GM18909 (cell line): Measurements from ENCODE around the gene SORCS3.

Experiments used
- ATAC-seq: cut with Tn5 transposase; IDR thresholded peaks from one replicate; pipeline ENCODE4 v1.9.1; 2021; ENCODE audit warnings: mild to moderate bottlenecking; ENCODE audit not compliant: unreplicated experiment, poor library complexity

Gene SORCS3

DNA sequence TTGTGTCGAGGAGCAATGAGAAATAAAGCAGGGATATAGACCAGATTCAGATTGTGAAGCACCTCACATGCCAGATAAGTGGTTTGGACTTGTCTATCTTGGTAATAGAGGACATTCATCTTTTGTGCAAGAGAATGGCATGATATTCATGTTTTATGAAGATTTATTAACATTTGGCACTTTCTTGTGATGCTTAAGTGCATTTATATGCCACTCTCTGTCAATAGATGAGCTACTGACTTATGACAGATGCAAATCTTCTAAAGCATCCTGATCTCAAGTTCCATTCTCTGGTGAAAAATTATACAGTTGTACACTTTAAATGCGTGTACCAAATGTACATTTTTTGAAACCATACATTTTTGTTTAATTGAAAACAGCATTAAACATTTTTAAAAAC, 415.3 kb downstream of the SORCS3 start:
- ATAC-seq: no peak

- no peak for ATAC-seq
Observed at GRCh38 chr10:105062951-105063350, 421.9 kb downstream of the SORCS3 start.

- ATAC-seq: no peak
Observed at GRCh38 chr10:105063796-105064195, 422.7 kb downstream of the SORCS3 start.

- no peak for ATAC-seq
Observed at GRCh38 chr10:105068497-105068896, 427.4 kb downstream of the SORCS3 start.

- no peak for ATAC-seq
Observed at GRCh38 chr10:105070249-105070648, 429.2 kb downstream of the SORCS3 start.

DNA sequence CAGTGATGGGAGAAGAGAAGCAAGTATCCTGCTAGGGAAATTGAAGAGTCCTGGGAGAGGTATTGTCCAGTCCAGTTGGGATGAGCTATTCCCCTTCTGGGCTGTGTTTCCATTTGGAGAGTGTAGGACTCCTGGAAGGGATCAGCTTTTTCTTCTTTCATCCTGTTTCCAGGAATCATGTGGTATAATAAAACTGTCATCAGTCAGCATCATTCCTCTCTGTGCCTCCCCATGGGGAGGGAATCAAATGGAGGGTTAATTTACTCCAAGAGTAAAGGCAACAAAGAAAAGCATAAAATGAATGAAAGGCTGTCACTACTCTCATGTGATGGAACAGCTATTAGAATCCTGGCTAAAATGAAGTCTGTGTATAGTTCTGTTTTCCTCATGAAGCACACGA, 429.9 kb downstream of the SORCS3 start:
- no peak for ATAC-seq

- no peak for ATAC-seq
Observed at GRCh38 chr10:105071980-105072379, 430.9 kb downstream of the SORCS3 start.

GRCh38 chr10:105073999-105074398, 432.9 kb downstream of the SORCS3 start:
- no peak for ATAC-seq

- ATAC-seq: no peak
Observed at GRCh38 chr10:105075031-105075430, 433.9 kb downstream of the SORCS3 start.

- ATAC-seq: no peak
Observed at GRCh38 chr10:105085980-105086379, 444.9 kb downstream of the SORCS3 start.

DNA sequence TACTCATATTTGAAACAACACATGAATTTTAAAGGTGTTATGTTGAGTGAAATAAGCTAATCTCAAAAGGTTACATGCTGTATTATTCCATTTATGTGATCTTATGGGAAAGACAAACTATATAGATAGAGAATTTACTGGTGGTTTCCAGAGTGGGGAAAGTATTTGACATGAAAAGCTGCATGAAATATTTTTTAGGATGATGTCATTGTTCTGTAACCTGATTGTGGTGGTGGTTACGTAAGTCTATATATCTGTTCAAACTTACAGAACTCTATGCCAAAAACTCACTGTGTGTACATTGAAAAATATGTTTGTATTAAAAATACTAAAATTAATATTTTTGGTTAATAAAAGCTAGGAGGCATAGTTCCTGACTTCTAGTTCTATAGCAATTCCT, 453.0 kb downstream of the SORCS3 start:
- ATAC-seq: no peak

GRCh38 chr10:105096316-105096715, 455.2 kb downstream of the SORCS3 start:
- ATAC-seq: no peak

DNA sequence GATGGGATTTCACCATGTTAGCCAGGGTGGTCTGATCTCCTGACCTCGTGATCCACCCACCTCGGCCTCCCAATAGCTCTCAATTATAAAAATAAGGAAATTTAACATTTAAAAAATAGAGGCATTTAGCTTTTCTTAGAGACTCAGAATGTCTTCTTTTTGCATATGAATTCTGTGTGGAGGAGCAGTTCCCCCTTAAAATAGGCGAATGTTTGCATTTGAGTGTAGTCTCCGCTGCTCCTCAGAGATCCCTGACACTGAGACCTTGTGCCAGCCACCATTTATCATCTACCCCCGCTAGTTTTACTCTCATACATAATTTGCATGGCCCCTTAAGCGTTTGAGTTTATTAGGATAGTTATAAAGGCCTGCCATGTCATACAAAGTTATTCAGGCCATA, 461.9 kb downstream of the SORCS3 start:
- no peak for ATAC-seq

DNA sequence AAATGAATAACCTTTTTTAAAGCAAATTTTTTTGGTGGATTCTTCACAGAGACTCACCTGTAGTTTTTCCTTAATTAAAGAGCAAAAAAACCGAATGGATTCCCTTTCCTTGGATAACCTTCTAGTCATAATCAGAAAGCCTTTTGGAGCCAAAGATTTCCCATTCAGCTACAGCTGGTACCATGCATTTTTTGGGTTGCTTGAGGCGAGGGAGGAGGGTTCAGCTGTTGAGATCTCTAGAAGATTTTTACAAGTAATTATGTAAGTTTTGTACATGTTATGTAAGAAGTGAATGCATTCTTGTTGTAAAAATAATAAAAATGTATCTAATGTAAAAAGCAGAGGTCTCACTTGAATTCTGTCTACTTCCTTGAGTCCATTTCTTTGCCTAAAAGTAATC, 463.2 kb downstream of the SORCS3 start:
- no peak for ATAC-seq

DNA sequence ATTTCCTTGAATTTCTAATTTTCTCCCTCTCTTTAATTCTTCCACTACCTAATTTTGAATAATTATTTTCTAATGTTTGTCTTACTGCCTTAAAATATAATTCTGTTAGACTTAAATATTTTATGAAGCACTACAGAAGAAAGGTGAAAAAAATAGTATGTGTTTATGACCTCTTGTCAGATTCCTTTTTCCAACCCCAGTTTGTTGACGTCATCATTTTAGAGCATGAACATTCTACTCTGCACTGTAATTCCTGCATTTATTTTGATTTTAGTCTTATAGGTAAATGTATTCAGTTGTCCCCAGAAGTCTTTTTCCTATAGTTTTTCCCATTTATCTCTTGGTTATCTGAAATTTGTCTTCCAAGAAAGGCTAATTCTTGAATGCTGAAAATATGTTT, 468.1 kb downstream of the SORCS3 start:
- no peak for ATAC-seq

- ATAC-seq: no peak
Observed at GRCh38 chr10:105112862-105113261, 471.8 kb downstream of the SORCS3 start.

GRCh38 chr10:105113666-105114065, 472.6 kb downstream of the SORCS3 start:
- no peak for ATAC-seq

DNA sequence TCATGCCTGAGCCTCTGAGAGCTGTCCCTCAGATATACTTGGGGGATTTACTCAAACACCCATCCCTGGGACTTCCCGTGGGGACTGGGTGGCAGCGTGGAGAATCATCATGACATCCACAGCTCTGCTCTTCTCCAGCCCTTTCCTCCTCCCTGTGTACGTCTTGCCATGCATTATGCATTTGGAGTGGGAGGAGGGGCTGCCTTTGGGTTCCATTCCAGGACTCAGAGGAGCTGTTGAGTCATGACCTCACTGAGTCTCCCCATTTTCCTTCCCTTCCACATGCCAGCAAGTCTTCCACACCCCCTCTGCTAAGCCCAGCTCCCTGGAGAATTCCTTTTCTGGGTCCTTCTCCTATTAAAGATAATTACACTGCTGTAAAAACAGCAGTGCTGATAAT, 480.7 kb downstream of the SORCS3 start:
- ATAC-seq: no peak

- no peak for ATAC-seq
Observed at GRCh38 chr10:105128111-105128510, 487.0 kb downstream of the SORCS3 start.

GRCh38 chr10:105138358-105138757, 497.3 kb downstream of the SORCS3 start:
- ATAC-seq: no peak

- no peak for ATAC-seq
Observed at GRCh38 chr10:105139363-105139896, 498.3 kb downstream of the SORCS3 start.

GRCh38 chr10:105140600-105140999, 499.5 kb downstream of the SORCS3 start:
- no peak for ATAC-seq

DNA sequence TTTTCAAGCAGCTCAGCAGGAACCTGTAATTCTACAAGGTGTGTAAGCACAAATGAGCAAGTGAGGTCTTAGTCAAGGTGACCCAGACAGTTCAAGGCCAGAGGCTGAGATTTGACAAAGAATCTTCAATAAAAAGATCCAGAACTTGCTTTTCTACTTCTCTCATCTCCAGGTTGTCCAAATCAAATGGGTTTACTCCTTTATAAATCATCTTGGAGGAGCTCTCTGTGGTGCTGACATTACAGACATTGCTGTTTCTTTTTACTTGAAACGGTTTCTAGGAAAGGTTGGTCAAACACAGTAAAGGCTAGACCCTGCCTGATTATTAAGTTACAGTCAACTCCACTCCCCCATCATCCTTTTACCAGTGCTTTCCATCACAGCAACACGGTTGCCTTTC, 504.6 kb downstream of the SORCS3 start:
- no peak for ATAC-seq
